SK-N-SH (cell line): ENCODE data around the gene TNFRSF17. TPM values are rescaled to one million over a fixed set of nuclear protein-coding genes. Genes with fewer than 3 reads are reported as not detected.
"Not testable (repeated sequence)": the region's sequence is repeated elsewhere in the genome, so short reads cannot be mapped to it uniquely, and the experiment has no call there.

ENCODE experiments used
- CTCF ChIA-PET: fragments of 300-600, 350-600 bp; formaldehyde crosslinking; extraction: SDS; loops from one replicate; lab custom pipeline; 2021; lab: Yijun Ruan, JAX
- POLR2A ChIA-PET: fragments of 350-600 bp; sonication (Branson Sonifier 250); formaldehyde crosslinking; extraction: SDS; loops from one replicate; lab custom pipeline; 2020; ENCODE audit warnings: antibody characterized with exemption, inconsistent platforms; lab: Yijun Ruan, JAX
- DNase-seq: peaks from one replicate; pipeline ENCODE4 v3.0.0; 2012
- H2AFZ ChIP-seq: fragments of 200-600 bp; sonication (generic); 2 replicates; pipeline ENCODE4 v1.8.1; 2016; ENCODE audit warnings: antibody characterized with exemption, mild to moderate bottlenecking, low read depth
- H3F3A ChIP-seq: fragments of 200-600 bp; sonication (generic); replicated peaks from 2 replicates; pipeline ENCODE3; 2016; ENCODE audit warnings: antibody characterized with exemption, mild to moderate bottlenecking; ENCODE audit not compliant: insufficient read depth
- H3K27ac ChIP-seq, 2 experiments: fragments of 200-500 bp in 1 of 2; fragments of 200-600 bp in 1 of 2; sonication (Bioruptor generic) in 1 of 2; sonication (generic), shearing (Covaris generic) in 1 of 2; 2 replicates each; pipeline versions ENCODE4 v1.5.1 to v1.6.1; 2014 to 2016; ENCODE audit warnings: low read depth in 2 of 2, inconsistent platforms in 1 of 2, low read length in 1 of 2, mild to moderate bottlenecking in 1 of 2, mixed read lengths in 1 of 2
- H3K27me3 ChIP-seq: fragments of 200-600 bp; sonication (generic), shearing (Covaris generic); 2 replicates; pipeline ENCODE4 v1.6.1; 2016; ENCODE audit warnings: mixed run types; ENCODE audit not compliant: insufficient read depth
- H3K36me3 ChIP-seq, 2 experiments: fragments of 200-500 bp in 1 of 2; fragments of 200-600 bp in 1 of 2; sonication (Bioruptor generic) in 1 of 2; sonication (generic) in 1 of 2; replicated peaks in 1 of 2; 2 replicates each; pipeline versions ENCODE3 to v1.5.1; 2014 to 2016; ENCODE audit warnings: low read length in 1 of 2, mild to moderate bottlenecking in 1 of 2; ENCODE audit not compliant: insufficient read depth in 2 of 2, control insufficient read depth in 1 of 2
- H3K4me1 ChIP-seq, 2 experiments: fragments of 200-500 bp in 1 of 2; fragments of 200-600 bp in 1 of 2; sonication (Bioruptor generic) in 1 of 2; sonication (generic), shearing (Covaris generic) in 1 of 2; 2 replicates each; pipeline versions ENCODE4 v1.5.1 to v1.6.1; 2014 to 2016; ENCODE audit warnings: low read depth in 1 of 2, low read length in 1 of 2, mixed run types in 1 of 2; ENCODE audit not compliant: insufficient read depth in 2 of 2, control insufficient read depth in 1 of 2
- H3K4me2 ChIP-seq: fragments of 200-600 bp; sonication (generic), shearing (Covaris generic); 2 replicates; pipeline ENCODE4 v1.6.1; 2017; ENCODE audit warnings: mixed run types
- H3K4me3 ChIP-seq, 2 experiments: fragments of 200-500 bp in 1 of 2; fragments of 200-600 bp in 1 of 2; sonication (Bioruptor generic) in 1 of 2; sonication (generic), shearing (Covaris generic) in 1 of 2; 2 replicates each; pipeline versions ENCODE4 v1.5.1 to v1.8.1; 2014 to 2016; ENCODE audit warnings: low read depth in 2 of 2, inconsistent platforms in 1 of 2, low read length in 1 of 2, mild to moderate bottlenecking in 1 of 2, mixed read lengths in 1 of 2, moderate library complexity in 1 of 2
- H3K79me2 ChIP-seq: fragments of 200-600 bp; sonication (generic); 2 replicates; pipeline ENCODE4 v1.8.1; 2017; ENCODE audit warnings: mild to moderate bottlenecking; ENCODE audit not compliant: insufficient read depth
- H3K9ac ChIP-seq: fragments of 200-600 bp; sonication (generic); 2 replicates; pipeline ENCODE4 v1.6.1; 2017; ENCODE audit warnings: mixed run types
- H3K9me2 ChIP-seq: fragments of 200-600 bp; sonication (generic); 2 replicates; pipeline ENCODE4 v1.6.1; 2017; ENCODE audit warnings: mixed run types
- H3K9me3 ChIP-seq: fragments of 200-600 bp; sonication (generic); 2 replicates; pipeline ENCODE4 v1.6.1; 2017; ENCODE audit warnings: mixed run types, mild to moderate bottlenecking, moderate library complexity
- H4K20me1 ChIP-seq: fragments of 200-600 bp; sonication (generic); 2 replicates; pipeline ENCODE4 v1.6.1; 2017; ENCODE audit warnings: mild to moderate bottlenecking, mixed run types; ENCODE audit not compliant: insufficient read depth
- CTCF ChIP-seq: fragments of 200-600 bp; sonication (generic); IDR thresholded peaks from 2 replicates; pipeline ENCODE4 v1.6.1; 2017; ENCODE audit warnings: antibody characterized with exemption, mild to moderate bottlenecking, moderate library complexity
- EP300 ChIP-seq, 2 experiments: IDR thresholded peaks; 2 replicates each; pipeline versions ENCODE4 v1.4.0 to v1.6.1; 2012; ENCODE audit warnings: borderline replicate concordance in 1 of 2, low read depth in 1 of 2, low read length in 1 of 2
- FOSL2 ChIP-seq: IDR thresholded peaks from 2 replicates; pipeline ENCODE4 v1.4.0; 2012; ENCODE audit warnings: low read depth, mild to moderate bottlenecking, moderate library complexity, borderline replicate concordance
- FOXJ3 ChIP-seq: sonication (generic); formaldehyde crosslinking; IDR thresholded peaks from 2 replicates; pipeline ENCODE4 v1.5.1; 2020; ENCODE audit warnings: mild to moderate bottlenecking, missing genetic modification reagents
- FOXM1 ChIP-seq: IDR thresholded peaks from 2 replicates; pipeline ENCODE4 v1.4.0; 2012; ENCODE audit warnings: low read depth, mild to moderate bottlenecking
- GABPA ChIP-seq: IDR thresholded peaks from 2 replicates; pipeline ENCODE4 v1.4.0; 2012; ENCODE audit warnings: low read depth, mild to moderate bottlenecking
- IRF3 ChIP-seq: fragments of 150-350 bp; IDR thresholded peaks from 2 replicates; pipeline ENCODE4 v1.6.1; 2016; ENCODE audit warnings: mild to moderate bottlenecking, low read depth, low read length
- JUND ChIP-seq: IDR thresholded peaks from 2 replicates; pipeline ENCODE4 v1.4.0; 2012
- MAX ChIP-seq: IDR thresholded peaks from 2 replicates; pipeline ENCODE4 v1.4.0; 2012; ENCODE audit warnings: low read depth
- MEF2A ChIP-seq: IDR thresholded peaks from 2 replicates; pipeline ENCODE4 v1.4.0; 2012; ENCODE audit warnings: low read depth, borderline replicate concordance
- NRF1 ChIP-seq: IDR thresholded peaks from 2 replicates; pipeline ENCODE4 v1.6.1; 2012; ENCODE audit warnings: low read depth, mild to moderate bottlenecking, low read length
- POLR2AphosphoS5 ChIP-seq: IDR thresholded peaks from 2 replicates; pipeline ENCODE4 v1.6.1; 2012; ENCODE audit warnings: low read depth, low read length
- RCOR1 ChIP-seq: fragments of 150-350 bp; IDR thresholded peaks from 2 replicates; pipeline ENCODE4 v1.6.1; 2017; ENCODE audit warnings: antibody characterized with exemption, low read length
- REST ChIP-seq: IDR thresholded peaks from 2 replicates; pipeline ENCODE4 v1.6.1; 2012; ENCODE audit warnings: mild to moderate bottlenecking, low read depth, low read length, moderate library complexity
- TAF1 ChIP-seq: IDR thresholded peaks from 2 replicates; pipeline ENCODE4 v1.6.1; 2012; ENCODE audit warnings: low read depth, mild to moderate bottlenecking, low read length, moderate library complexity, borderline replicate concordance
- TCF12 ChIP-seq: IDR thresholded peaks from 2 replicates; pipeline ENCODE4 v1.4.0; 2012
- WGBS: methylation state at CpG from one replicate; pipeline ENCODE4 v1.1.6; 2017; ENCODE audit warnings: low lambda C conversion rate; 5-methylcytosine and 5-hydroxymethylcytosine counted together
- polyA plus RNA-seq, 3 experiments: library from polyadenylated mRNA; depleted of rRNA; stranded (reverse); fragments of >200 nt; gene quantifications; 2 replicates each; pipeline ENCODE4 v1.2.3, GENCODE V29; 2012

TNFRSF17 gene
- polyA plus RNA-seq, 1 of the 3 experiments (the other 2 are of a cell fraction), result not detected

GRCh38 chr16:11941945-11942344 is 23.1 kb upstream of the TNFRSF17 start, which contains the start of gene NPIPB2:
Gene NPIPB2, minus strand, starts transcription at chr16:11942045. Its CDS starts 0 bp downstream, at chr16:11942045.
- H3K9ac ChIP-seq, H3K27ac ChIP-seq, H3F3A ChIP-seq, CTCF ChIA-PET, H2AFZ ChIP-seq, H3K36me3 ChIP-seq, H3K79me2 ChIP-seq, DNase-seq, H4K20me1 ChIP-seq, H3K4me3 ChIP-seq, H3K27me3 ChIP-seq, POLR2A ChIA-PET, H3K4me1 ChIP-seq, H3K9me2 ChIP-seq, H3K9me3 ChIP-seq, H3K4me2 ChIP-seq: not testable (repeated sequence)
- WGBS, result 90% methylated on average over 4 of the region's 4 CpGs

- TF ChIP-seq FOSL2 (no peak), CTCF (no peak), MEF2A (no peak), MAX (no peak), TAF1 (no peak), FOXM1 (no peak)
- 75% methylated on average over 3 of the region's 3 CpGs for WGBS
- Histone ChIP-seq H3K9me3 (no peaks in the 10 kb centered on the region), H3K9ac (no peak overlapping the region), H3F3A (no peaks in the 10 kb centered on the region), H3K4me3 (no peak overlapping the region), H3K27me3 (no peaks in the 10 kb centered on the region), H3K27ac (no peak overlapping the region), H3K79me2 (no peaks in the 10 kb centered on the region), H2AFZ (peak overlapping the region; percentile 49; the same call in 1 of the 2 replicates), H3K36me3 (no peaks in the 10 kb centered on the region), H3K4me2 (no peak overlapping the region), H3K9me2 (no peaks in the 10 kb centered on the region), H4K20me1 (no peaks in the 10 kb centered on the region), H3K4me1 (no peaks in the 10 kb centered on the region)
- ChIA-PET CTCF (interaction anchor here (3.1 kb wide), 1 partner anchor 121 kb away, joined by 21 read pairs; no protein-coding TSS in a partner anchor), POLR2A (no interaction called here)
- no peak for DNase-seq
These were observed 18.6 kb upstream of the TNFRSF17 start for GRCh38 chr16:11946433-11946832.

- ChIA-PET POLR2A (interaction anchor here (1.2 kb wide), 1 partner anchor 119 kb away, joined by 4 read pairs; no protein-coding TSS in a partner anchor), CTCF (interaction anchor here (0.6 to 3.3 kb wide), 11 partner anchors 28 to 143 kb away, joined by 3 to 66 read pairs (median 4); partner anchors contain the start of gene SNX29)
- H3K9me2 ChIP-seq, result no peaks in the 10 kb centered on the region
- no peaks in the 10 kb centered on the region for H3F3A ChIP-seq
- H3K4me2 ChIP-seq, result no peak overlapping the region
- no peaks in the 10 kb centered on the region for H3K36me3 ChIP-seq
- no peak overlapping the region for H2AFZ ChIP-seq
- no peaks in the 10 kb centered on the region for H4K20me1 ChIP-seq
- no peak overlapping the region for H3K9ac ChIP-seq
- WGBS, result 89% methylated on average over 5 of the region's 5 CpGs
- no peaks in the 10 kb centered on the region for H3K4me1 ChIP-seq
- H3K27me3 ChIP-seq, result no peaks in the 10 kb centered on the region
- no peaks in the 10 kb centered on the region for H3K9me3 ChIP-seq
- DNase-seq, result no peak
- H3K27ac ChIP-seq, result no peak overlapping the region
- H3K79me2 ChIP-seq, result no peaks in the 10 kb centered on the region
- no peak overlapping the region for H3K4me3 ChIP-seq
- no peak for TF ChIP-seq REST
- no peak for TF ChIP-seq FOXJ3
- TF ChIP-seq MAX, result no peak
- TF ChIP-seq IRF3, result no peak
- TF ChIP-seq RCOR1, result no peak
- no peak for TF ChIP-seq TCF12
- TF ChIP-seq EP300 (IDR thresholded peaks at IDR 0.05; ENCODE audit: borderline replicate concordance in 1 of 2, low read depth in 1 of 2, low read length in 1 of 2), result no peak
- TF ChIP-seq GABPA, result no peak
- no peak for TF ChIP-seq POLR2AphosphoS5
- TF ChIP-seq JUND, result no peak
- no peak for TF ChIP-seq NRF1
These were observed 16.2 kb upstream of the TNFRSF17 start for GRCh38 chr16:11948819-11949218.
